ENCODE measurements around the gene PCDH9.

GRCh38 chr13:66551128-66551527 lies 679.0 kb downstream of the PCDH9 start:
- TF ChIP-seq CTCF (IDR thresholded peaks at IDR 0.05) (no peak), POLR2AphosphoS5 (IDR thresholded peaks at IDR 0.05; ENCODE audit: insufficient read depth in 1 of 2, low read depth in 1 of 2) (no peak), POLR2A (IDR thresholded peaks at IDR 0.05) (no peak)
